Measurements from ENCODE around the gene ACSF3.
A peak's percentile ranks its signal among the peaks of the same experiment; 100 is the strongest.

ACSF3 gene

DNA sequence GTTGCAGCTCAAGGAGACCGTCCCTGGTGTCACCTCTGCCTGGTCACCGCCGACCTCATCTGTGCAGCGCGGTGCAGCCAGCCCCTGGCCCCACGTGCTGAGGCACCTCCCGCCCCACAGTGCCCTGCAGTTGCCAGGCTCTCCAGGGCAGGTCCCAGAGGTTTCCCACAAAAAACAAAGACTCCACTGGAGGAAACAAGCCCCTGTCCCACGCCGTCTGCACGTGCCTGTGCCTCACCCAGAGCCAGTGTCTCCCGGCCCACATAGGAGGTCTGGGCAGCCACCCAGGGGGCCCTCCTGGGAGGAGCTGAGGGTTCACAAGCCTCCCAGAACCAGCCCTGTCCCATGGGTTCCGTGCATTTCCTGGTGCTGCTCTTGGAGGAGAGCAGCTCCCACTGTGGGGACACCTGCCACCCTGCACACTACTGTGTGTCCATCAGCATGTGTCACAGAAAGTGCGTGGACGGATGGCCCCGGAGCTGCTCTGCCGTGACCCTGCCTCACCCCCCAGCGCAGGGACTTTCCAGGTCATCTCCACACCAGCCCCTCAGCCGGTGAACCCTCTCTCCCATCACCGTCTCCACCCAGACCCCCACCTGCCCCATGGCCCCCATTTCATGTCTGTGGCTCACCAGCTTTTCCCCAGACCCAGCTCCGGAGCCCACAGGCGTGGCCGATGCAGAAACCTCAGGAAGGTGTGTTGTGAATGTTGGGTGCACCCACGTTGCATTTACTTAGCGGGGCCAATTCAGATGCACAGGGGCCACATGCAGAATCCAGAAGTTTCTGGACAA is 60.9 kb downstream of the ACSF3 start:
- ChIA-PET POLR2A (interaction anchor here (1.0 kb wide), 1 partner anchor 17 kb away, joined by 3 read pairs; the partner anchor contains the start of gene CDH15), CTCF (interaction anchor here (1.8 kb wide), 1 partner anchor 13 kb away, joined by 6 read pairs; no protein-coding TSS in a partner anchor)
- Histone ChIP-seq H3K4me1 (ENCODE audit: control insufficient read depth, insufficient read depth, low read length) (no peaks in the 10 kb centered on the region), H3K9me3 (ENCODE audit: control insufficient read depth, insufficient read depth, low read depth, low read length) (no peaks in the 10 kb centered on the region), H3K4me3 (ENCODE audit: low read depth, low read length) (no peak overlapping the region), H3K36me3 (ENCODE audit: control insufficient read depth in 2 of 2, insufficient read depth in 1 of 2, low read length in 2 of 2) (peaks cover 0 to 21% of the 10 kb centered on the region in 2 experiments; a peak in 2 of 3 replicates), H3K27ac (ENCODE audit: extremely low read depth, low read depth, low read length) (no peak overlapping the region)
- TF ChIP-seq, protein P1, sequence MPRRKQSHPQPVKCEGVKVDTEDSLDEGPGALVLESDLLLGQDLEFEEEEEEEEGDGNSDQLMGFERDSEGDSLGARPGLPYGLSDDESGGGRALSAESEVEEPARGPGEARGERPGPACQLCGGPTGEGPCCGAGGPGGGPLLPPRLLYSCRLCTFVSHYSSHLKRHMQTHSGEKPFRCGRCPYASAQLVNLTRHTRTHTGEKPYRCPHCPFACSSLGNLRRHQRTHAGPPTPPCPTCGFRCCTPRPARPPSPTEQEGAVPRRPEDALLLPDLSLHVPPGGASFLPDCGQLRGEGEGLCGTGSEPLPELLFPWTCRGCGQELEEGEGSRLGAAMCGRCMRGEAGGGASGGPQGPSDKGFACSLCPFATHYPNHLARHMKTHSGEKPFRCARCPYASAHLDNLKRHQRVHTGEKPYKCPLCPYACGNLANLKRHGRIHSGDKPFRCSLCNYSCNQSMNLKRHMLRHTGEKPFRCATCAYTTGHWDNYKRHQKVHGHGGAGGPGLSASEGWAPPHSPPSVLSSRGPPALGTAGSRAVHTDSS (tag by site-specific recombination; IDR thresholded peaks at IDR 0.05) = no peak
- TF ChIP-seq GLIS1 (tag by site-specific recombination; IDR thresholded peaks at IDR 0.05) = peak; percentile 93

DNA sequence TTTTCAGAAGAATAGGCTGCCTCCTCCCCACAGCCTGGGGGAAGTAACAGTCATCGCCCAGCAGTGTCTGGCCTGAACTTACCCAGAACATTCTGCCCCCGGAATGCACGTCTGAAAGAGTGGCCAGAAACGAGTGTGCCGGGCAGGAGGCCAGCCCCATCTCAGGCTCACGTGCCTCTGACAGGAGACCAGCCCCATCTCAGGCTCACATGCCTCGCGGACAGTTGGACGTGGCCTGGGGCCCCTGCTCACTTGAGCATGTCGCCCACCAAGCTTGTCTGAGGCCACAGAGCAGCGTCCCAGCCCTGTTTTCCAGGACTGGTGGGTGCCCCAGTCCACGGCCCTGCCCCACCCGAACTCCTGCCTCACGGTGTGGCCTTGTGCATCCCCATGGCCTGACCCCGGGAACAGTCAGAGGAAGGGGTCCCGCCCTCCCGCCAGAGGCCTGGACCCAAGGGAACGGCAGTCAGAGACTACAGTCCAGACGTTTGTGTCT is 61.6 kb downstream of the ACSF3 start:
- Histone ChIP-seq H3K9me3 (ENCODE audit: control insufficient read depth, insufficient read depth, low read depth, low read length) (no peaks in the 10 kb centered on the region), H3K27ac (ENCODE audit: extremely low read depth, low read depth, low read length) (no peak overlapping the region), H3K4me1 (ENCODE audit: control insufficient read depth, insufficient read depth, low read length) (no peaks in the 10 kb centered on the region), H3K36me3 (ENCODE audit: control insufficient read depth in 2 of 2, insufficient read depth in 1 of 2, low read length in 2 of 2) (peaks cover 0 to 14% of the 10 kb centered on the region in 2 experiments; a peak in 2 of 3 replicates), H3K4me3 (ENCODE audit: low read depth, low read length) (no peak overlapping the region)
- ChIA-PET CTCF (interaction anchor here (1.3 kb wide), 2 partner anchors 9 to 12 kb away, joined by 4 to 6 read pairs; no protein-coding TSS in a partner anchor), POLR2A (interaction anchor here (1.0 kb wide), 1 partner anchor 16 kb away, joined by 3 read pairs; the partner anchor contains the start of gene CDH15)
- TF ChIP-seq ZNF366 (tag by site-specific recombination; conservative IDR thresholded peaks at IDR 0.05) = no peak
- TF ChIP-seq ZNF37A (tag by site-specific recombination; IDR thresholded peaks at IDR 0.05) = no peak
- TF ChIP-seq OVOL3 (tag by site-specific recombination; IDR thresholded peaks at IDR 0.05) = no peak
- no peak for TF ChIP-seq ZFP3 (tag by site-specific recombination; IDR thresholded peaks at IDR 0.05; ENCODE audit: low read depth)
- no peak for TF ChIP-seq YY1 (tag by site-specific recombination; IDR thresholded peaks at IDR 0.05)
- TF ChIP-seq ZNF501 (tag by site-specific recombination; IDR thresholded peaks at IDR 0.05) = no peak
- TF ChIP-seq, protein P2, sequence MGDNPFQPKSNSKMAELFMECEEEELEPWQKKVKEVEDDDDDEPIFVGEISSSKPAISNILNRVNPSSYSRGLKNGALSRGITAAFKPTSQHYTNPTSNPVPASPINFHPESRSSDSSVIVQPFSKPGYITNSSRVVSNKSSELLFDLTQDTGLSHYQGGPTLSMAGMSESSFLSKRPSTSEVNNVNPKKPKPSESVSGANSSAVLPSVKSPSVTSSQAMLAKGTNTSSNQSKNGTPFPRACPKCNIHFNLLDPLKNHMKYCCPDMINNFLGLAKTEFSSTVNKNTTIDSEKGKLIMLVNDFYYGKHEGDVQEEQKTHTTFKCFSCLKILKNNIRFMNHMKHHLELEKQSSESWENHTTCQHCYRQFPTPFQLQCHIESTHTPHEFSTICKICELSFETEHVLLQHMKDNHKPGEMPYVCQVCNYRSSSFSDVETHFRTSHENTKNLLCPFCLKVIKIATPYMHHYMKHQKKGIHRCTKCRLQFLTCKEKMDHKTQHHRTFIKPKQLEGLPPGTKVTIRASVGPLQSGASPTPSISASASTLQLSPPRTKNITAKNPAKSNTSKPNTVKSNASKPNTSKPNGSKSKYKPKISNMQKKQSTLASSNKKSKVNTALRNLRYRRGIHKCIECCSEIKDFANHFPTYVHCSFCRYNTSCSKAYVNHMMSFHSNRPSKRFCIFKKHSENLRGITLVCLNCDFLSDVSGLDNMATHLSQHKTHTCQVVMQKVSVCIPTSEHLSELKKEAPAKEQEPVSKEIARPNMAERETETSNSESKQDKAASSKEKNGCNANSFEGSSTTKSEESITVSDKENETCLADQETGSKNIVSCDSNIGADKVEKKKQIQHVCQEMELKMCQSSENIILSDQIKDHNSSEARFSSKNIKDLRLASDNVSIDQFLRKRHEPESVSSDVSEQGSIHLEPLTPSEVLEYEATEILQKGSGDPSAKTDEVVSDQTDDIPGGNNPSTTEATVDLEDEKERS (tag by site-specific recombination; IDR thresholded peaks at IDR 0.05) = no peak
- TF ChIP-seq, protein P3, sequence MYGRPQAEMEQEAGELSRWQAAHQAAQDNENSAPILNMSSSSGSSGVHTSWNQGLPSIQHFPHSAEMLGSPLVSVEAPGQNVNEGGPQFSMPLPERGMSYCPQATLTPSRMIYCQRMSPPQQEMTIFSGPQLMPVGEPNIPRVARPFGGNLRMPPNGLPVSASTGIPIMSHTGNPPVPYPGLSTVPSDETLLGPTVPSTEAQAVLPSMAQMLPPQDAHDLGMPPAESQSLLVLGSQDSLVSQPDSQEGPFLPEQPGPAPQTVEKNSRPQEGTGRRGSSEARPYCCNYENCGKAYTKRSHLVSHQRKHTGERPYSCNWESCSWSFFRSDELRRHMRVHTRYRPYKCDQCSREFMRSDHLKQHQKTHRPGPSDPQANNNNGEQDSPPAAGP (tag by site-specific recombination; IDR thresholded peaks at IDR 0.05) = no peak
- TF ChIP-seq, protein P4, sequence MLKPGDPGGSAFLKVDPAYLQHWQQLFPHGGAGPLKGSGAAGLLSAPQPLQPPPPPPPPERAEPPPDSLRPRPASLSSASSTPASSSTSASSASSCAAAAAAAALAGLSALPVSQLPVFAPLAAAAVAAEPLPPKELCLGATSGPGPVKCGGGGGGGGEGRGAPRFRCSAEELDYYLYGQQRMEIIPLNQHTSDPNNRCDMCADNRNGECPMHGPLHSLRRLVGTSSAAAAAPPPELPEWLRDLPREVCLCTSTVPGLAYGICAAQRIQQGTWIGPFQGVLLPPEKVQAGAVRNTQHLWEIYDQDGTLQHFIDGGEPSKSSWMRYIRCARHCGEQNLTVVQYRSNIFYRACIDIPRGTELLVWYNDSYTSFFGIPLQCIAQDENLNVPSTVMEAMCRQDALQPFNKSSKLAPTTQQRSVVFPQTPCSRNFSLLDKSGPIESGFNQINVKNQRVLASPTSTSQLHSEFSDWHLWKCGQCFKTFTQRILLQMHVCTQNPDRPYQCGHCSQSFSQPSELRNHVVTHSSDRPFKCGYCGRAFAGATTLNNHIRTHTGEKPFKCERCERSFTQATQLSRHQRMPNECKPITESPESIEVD (tag by site-specific recombination; IDR thresholded peaks at IDR 0.05) = no peak
- TF ChIP-seq ZNF266 (tag by site-specific recombination; IDR thresholded peaks at IDR 0.05; ENCODE audit: low read depth) = no peak
- TF ChIP-seq, protein P5, sequence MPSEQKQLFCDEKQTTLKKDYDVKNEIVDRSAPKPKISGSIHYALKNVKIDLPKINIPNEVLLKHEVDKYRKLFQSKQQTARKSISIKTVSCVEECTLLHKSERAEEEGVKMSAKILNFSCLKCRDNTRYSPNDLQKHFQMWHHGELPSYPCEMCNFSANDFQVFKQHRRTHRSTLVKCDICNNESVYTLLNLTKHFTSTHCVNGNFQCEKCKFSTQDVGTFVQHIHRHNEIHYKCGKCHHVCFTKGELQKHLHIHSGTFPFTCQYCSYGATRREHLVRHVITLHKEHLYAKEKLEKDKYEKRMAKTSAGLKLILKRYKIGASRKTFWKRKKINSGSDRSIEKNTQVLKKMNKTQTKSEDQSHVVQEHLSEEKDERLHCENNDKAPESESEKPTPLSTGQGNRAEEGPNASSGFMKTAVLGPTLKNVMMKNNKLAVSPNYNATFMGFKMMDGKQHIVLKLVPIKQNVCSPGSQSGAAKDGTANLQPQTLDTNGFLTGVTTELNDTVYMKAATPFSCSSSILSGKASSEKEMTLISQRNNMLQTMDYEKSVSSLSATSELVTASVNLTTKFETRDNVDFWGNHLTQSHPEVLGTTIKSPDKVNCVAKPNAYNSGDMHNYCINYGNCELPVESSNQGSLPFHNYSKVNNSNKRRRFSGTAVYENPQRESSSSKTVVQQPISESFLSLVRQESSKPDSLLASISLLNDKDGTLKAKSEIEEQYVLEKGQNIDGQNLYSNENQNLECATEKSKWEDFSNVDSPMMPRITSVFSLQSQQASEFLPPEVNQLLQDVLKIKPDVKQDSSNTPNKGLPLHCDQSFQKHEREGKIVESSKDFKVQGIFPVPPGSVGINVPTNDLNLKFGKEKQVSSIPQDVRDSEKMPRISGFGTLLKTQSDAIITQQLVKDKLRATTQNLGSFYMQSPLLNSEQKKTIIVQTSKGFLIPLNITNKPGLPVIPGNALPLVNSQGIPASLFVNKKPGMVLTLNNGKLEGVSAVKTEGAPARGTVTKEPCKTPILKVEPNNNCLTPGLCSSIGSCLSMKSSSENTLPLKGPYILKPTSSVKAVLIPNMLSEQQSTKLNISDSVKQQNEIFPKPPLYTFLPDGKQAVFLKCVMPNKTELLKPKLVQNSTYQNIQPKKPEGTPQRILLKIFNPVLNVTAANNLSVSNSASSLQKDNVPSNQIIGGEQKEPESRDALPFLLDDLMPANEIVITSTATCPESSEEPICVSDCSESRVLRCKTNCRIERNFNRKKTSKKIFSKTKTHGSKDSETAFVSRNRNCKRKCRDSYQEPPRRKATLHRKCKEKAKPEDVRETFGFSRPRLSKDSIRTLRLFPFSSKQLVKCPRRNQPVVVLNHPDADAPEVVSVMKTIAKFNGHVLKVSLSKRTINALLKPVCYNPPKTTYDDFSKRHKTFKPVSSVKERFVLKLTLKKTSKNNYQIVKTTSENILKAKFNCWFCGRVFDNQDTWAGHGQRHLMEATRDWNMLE (tag by site-specific recombination; conservative IDR thresholded peaks at IDR 0.05; ENCODE audit: low read depth) = no peak
- TF ChIP-seq ZNF324 (tag by site-specific recombination; IDR thresholded peaks at IDR 0.05) = no peak
- TF ChIP-seq, protein P6, sequence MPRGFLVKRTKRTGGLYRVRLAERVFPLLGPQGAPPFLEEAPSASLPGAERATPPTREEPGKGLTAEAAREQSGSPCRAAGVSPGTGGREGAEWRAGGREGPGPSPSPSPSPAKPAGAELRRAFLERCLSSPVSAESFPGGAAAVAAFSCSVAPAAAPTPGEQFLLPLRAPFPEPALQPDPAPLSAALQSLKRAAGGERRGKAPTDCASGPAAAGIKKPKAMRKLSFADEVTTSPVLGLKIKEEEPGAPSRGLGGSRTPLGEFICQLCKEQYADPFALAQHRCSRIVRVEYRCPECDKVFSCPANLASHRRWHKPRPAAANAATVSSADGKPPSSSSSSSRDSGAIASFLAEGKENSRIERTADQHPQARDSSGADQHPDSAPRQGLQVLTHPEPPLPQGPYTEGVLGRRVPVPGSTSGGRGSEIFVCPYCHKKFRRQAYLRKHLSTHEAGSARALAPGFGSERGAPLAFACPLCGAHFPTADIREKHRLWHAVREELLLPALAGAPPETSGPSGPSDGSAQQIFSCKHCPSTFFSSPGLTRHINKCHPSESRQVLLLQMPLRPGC (tag by site-specific recombination; IDR thresholded peaks at IDR 0.05) = no peak
- TF ChIP-seq ZNF174 (tag by site-specific recombination; IDR thresholded peaks at IDR 0.05) = no peak
- no peak for TF ChIP-seq ZNF529 (tag by site-specific recombination; IDR thresholded peaks at IDR 0.05; ENCODE audit: insufficient replicate concordance)
- no peak for TF ChIP-seq ZBTB8A (tag by site-specific recombination; IDR thresholded peaks at IDR 0.05)
